K562 (cell line): ENCODE data around the gene LYPLA2. TPM values are rescaled to one million over a fixed set of nuclear protein-coding genes. Genes with fewer than 3 reads are reported as not detected.

ENCODE experiments used
- ARID1B ChIP-seq: fragments of 450-650 bp; IDR thresholded peaks from 2 replicates; pipeline ENCODE4 v1.6.1; 2016; ENCODE audit warnings: antibody characterized with exemption, mild to moderate bottlenecking, inconsistent platforms
- CCAR2 ChIP-seq: fragments of 200-400 bp; formaldehyde crosslinking; IDR thresholded peaks from 2 replicates; pipeline ENCODE4 v1.6.1; 2017; ENCODE audit warnings: mild to moderate bottlenecking, low read depth, low read length
- CEBPG ChIP-seq, 3 experiments: fragments of 200-800 bp in 1 of 3; sonication (Bioruptor generic) in 1 of 3; sonication (generic) in 1 of 3; formaldehyde crosslinking in 1 of 3; IDR thresholded peaks in 2 of 3; conservative IDR thresholded peaks in 1 of 3; 2 replicates each; pipeline versions ENCODE4 v1.6.1 to v1.8.0; 2016 to 2022; ENCODE audit warnings: missing compliant biosample characterization in 2 of 3, missing genetic modification characterization in 2 of 3, mild to moderate bottlenecking in 1 of 3, missing genetic modification reagents in 1 of 3
- HMG20B ChIP-seq: fragments of 250-450 bp; sonication (Bioruptor Pico); IDR thresholded peaks from 2 replicates; pipeline ENCODE4 v1.5.0; 2021; ENCODE audit warnings: mild to moderate bottlenecking
- KDM2B ChIP-seq: fragments of 250-450 bp; sonication (Bioruptor Pico); IDR thresholded peaks from 2 replicates; pipeline ENCODE4 v1.8.0; 2021; ENCODE audit warnings: mild to moderate bottlenecking, moderate library complexity
- NCOA2 ChIP-seq, 2 experiments: fragments of 450-650 bp; IDR thresholded peaks; 2 replicates each; pipeline ENCODE4 v1.6.1; 2018; ENCODE audit warnings: mild to moderate bottlenecking in 2 of 2, moderate library complexity in 1 of 2; ENCODE audit not compliant: partially characterized antibody in 2 of 2
- NFXL1 ChIP-seq: fragments of 450-650 bp; formaldehyde crosslinking; IDR thresholded peaks from 2 replicates; pipeline ENCODE4 v1.4.0; 2021; ENCODE audit warnings: mild to moderate bottlenecking
- PHTF2 ChIP-seq: fragments of 250-450 bp; sonication (Bioruptor Pico); IDR thresholded peaks from 2 replicates; pipeline ENCODE4 v1.5.0; 2021; ENCODE audit warnings: mild to moderate bottlenecking
- POLR2G ChIP-seq: fragments of 200-400 bp; formaldehyde crosslinking; IDR thresholded peaks from 2 replicates; pipeline ENCODE4 v1.6.1; 2017; ENCODE audit warnings: low read depth, mild to moderate bottlenecking, antibody characterized with exemption, low read length, moderate library complexity
- SMC3 ChIP-seq: conservative IDR thresholded peaks from 2 replicates; pipeline ENCODE4 v1.6.1; 2011; ENCODE audit warnings: low read depth, low read length, improper control_type of control experiment; ENCODE audit not compliant: insufficient read depth
- SREBF2 ChIP-seq: sonication (generic); formaldehyde crosslinking; IDR thresholded peaks from 2 replicates; pipeline ENCODE4 v1.4.0; 2020; ENCODE audit warnings: mild to moderate bottlenecking, missing genetic modification reagents
- STAT5B ChIP-seq: fragments of 250-450 bp; sonication (Bioruptor Pico); IDR thresholded peaks from 2 replicates; pipeline ENCODE4 v1.8.0; 2021; ENCODE audit warnings: mild to moderate bottlenecking, inconsistent platforms
- YY1 ChIP-seq, 3 experiments: IDR thresholded peaks; 2 replicates each; pipeline ENCODE4 v1.6.1; 2011; ENCODE audit warnings: low read length in 2 of 3, mild to moderate bottlenecking in 2 of 3, moderate library complexity in 2 of 3, borderline replicate concordance in 1 of 3, control low read depth in 1 of 3, low read depth in 1 of 3; ENCODE audit not compliant: insufficient read depth in 3 of 3, insufficient replicate concordance in 2 of 3, control insufficient read depth in 1 of 3, insufficient read length in 1 of 3; ENCODE audit errors: extremely low read depth in 1 of 3
- ZFPM2 ChIP-seq: fragments of 250-450 bp; sonication (Bioruptor Pico); IDR thresholded peaks from 2 replicates; pipeline ENCODE4 v1.5.1; 2022; ENCODE audit warnings: mild to moderate bottlenecking
- ZNF121 ChIP-seq: sonication (generic); formaldehyde crosslinking; conservative IDR thresholded peaks from 2 replicates; pipeline ENCODE4 v1.8.0; 2022; ENCODE audit warnings: missing genetic modification reagents
- ZNF444 ChIP-seq: fragments of 250-450 bp; sonication (Bioruptor Pico); IDR thresholded peaks from 2 replicates; pipeline ENCODE4 v1.4.0; 2020; ENCODE audit warnings: mild to moderate bottlenecking, moderate library complexity
- ZSCAN32 ChIP-seq: fragments of 450-650 bp; formaldehyde crosslinking; IDR thresholded peaks from 2 replicates; pipeline ENCODE4 v1.4.0; 2020; ENCODE audit warnings: mild to moderate bottlenecking, moderate library complexity
- polyA plus RNA-seq, 8 experiments: library from polyadenylated mRNA; depleted of rRNA in 4 of 8; stranded (reverse) in 5 of 8; unstranded in 3 of 8; fragments of >200 nt; fragmentation: Nextera tagmentation in 2 of 8; fragmentation: Illumina TruSeq in 1 of 8; extraction: Ambion mirVana in 2 of 8; extraction: Trizol in 1 of 8; gene quantifications; 2 replicates each; pipeline versions ENCODE4 v1.2.1 to v1.2.3, GENCODE V29; 2011 to 2014; ENCODE audit warnings: inconsistent platforms in 1 of 8, missing spikeins in 1 of 8
- total RNA-seq, 7 experiments: library from RNA; depleted of rRNA in 6 of 7; stranded (reverse); fragments of >200 nt in 6 of 7; fragmentation: Illumina TruSeq in 2 of 7; extraction: Trizol in 2 of 7; gene quantifications; 2 replicates each; pipeline versions ENCODE4 v1.2.1 to v1.2.3, GENCODE V29; 2011 to 2021; ENCODE audit warnings: low replicate concordance in 1 of 7
- TF ChIP-seq, protein P1 (sequence below): fragments of 250-450 bp; sonication (Bioruptor Pico); IDR thresholded peaks from 2 replicates; pipeline ENCODE4 v1.8.0; 2022; ENCODE audit warnings: inconsistent platforms
- TF ChIP-seq, protein P2 (sequence below), 3 experiments: IDR thresholded peaks in 2 of 3; conservative IDR thresholded peaks in 1 of 3; 2 replicates each; pipeline ENCODE4 v1.5.1; 2011 to 2012; ENCODE audit warnings: low read length in 3 of 3, mild to moderate bottlenecking in 3 of 3, control low read depth in 2 of 3, improper control_type of control experiment in 1 of 3, inconsistent platforms in 1 of 3, low read depth in 1 of 3, mixed read lengths in 1 of 3, moderate library complexity in 1 of 3; ENCODE audit not compliant: insufficient read depth in 2 of 3
- TF ChIP-seq, protein P3 (sequence below): fragments of 450-650 bp; formaldehyde crosslinking; IDR thresholded peaks from 2 replicates; pipeline ENCODE4 v1.4.0; 2022; ENCODE audit warnings: missing genetic modification characterization
- TF ChIP-seq, protein P4 (sequence below): sonication (generic); formaldehyde crosslinking; IDR thresholded peaks from 2 replicates; pipeline ENCODE4 v1.5.0; 2020; ENCODE audit warnings: missing genetic modification reagents

LYPLA2 gene
- total and polyA plus RNA-seq, 9 of the 15 experiments (the other 6 are each of a cell fraction or from before 2014, with no cell fraction given) = 3.9 to 128 (median 60.1) TPM

DNA sequence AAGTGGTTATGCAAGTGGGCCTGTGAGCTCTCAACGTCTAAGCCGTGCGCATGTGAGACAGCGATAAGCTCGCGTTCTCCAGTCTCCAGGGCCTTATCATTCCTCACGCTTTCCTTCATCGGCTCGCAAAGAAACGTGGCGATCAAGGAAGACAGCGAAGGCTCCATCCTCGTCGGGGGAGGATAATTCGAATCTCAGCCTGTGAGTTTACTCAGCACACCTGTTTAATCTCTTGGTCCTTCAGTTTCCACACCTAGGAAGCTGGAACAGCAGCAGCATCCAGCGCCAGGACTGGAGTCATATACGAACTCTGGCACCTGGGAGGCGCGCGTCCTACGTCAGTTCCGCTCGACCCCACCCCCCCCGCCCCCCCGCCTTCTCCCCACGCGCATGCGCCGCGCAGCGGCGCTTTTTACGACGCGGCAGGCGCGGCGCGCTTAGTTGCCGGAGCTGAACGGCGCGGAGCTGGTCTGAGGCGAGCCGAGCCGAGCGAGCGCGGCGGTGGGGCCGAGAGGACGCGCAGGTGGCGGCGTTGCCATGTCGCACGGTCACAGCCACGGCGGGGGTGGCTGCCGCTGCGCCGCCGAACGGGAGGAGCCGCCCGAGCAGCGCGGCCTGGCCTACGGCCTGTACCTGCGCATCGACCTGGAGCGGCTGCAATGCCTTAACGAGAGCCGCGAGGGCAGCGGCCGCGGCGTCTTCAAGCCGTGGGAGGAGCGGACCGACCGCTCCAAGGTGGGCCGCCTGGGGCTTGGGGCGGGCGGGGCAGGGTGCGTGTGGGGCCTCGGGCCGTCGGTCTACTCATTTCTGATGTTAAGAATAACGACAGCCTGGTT lies 12.7 kb upstream of the LYPLA2 start, which contains the start of gene PITHD1 (continued):
- no peak for TF ChIP-seq CCAR2
- TF ChIP-seq ZFPM2 (CRISPR knock-in tag) = no peak
- TF ChIP-seq CEBPG (CRISPR knock-in tag; IDR thresholded peaks at IDR 0.05) = no peak
- TF ChIP-seq CEBPG (tag; conservative IDR thresholded peaks at IDR 0.05 in 1 of 2, IDR thresholded peaks at IDR 0.05 in 1 of 2) = peak in 1 of 2 experiments; percentile 80; a peak in 2 of 4 replicates
- peak; percentile 78; the same call in 1 of the 2 replicates for TF ChIP-seq KDM2B (CRISPR knock-in tag)
- no peak for TF ChIP-seq NCOA2 (IDR thresholded peaks at IDR 0.05; ENCODE audit: partially characterized antibody in 2 of 2)
- TF ChIP-seq POLR2G = peak; percentile 96
- peak in 2 of 3 experiments; percentile 42 to 65 for TF ChIP-seq YY1 (IDR thresholded peaks at IDR 0.05; ENCODE audit: borderline replicate concordance in 1 of 3, control insufficient read depth in 1 of 3, extremely low read depth in 1 of 3, insufficient read depth in 3 of 3, insufficient read length in 1 of 3, insufficient replicate concordance in 2 of 3, low read depth in 1 of 3, low read length in 2 of 3)
- TF ChIP-seq ARID1B = peak; percentile 97
- TF ChIP-seq, protein P1, sequence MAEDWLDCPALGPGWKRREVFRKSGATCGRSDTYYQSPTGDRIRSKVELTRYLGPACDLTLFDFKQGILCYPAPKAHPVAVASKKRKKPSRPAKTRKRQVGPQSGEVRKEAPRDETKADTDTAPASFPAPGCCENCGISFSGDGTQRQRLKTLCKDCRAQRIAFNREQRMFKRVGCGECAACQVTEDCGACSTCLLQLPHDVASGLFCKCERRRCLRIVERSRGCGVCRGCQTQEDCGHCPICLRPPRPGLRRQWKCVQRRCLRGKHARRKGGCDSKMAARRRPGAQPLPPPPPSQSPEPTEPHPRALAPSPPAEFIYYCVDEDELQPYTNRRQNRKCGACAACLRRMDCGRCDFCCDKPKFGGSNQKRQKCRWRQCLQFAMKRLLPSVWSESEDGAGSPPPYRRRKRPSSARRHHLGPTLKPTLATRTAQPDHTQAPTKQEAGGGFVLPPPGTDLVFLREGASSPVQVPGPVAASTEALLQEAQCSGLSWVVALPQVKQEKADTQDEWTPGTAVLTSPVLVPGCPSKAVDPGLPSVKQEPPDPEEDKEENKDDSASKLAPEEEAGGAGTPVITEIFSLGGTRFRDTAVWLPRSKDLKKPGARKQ (CRISPR knock-in tag) = no peak
- TF ChIP-seq, protein P2, sequence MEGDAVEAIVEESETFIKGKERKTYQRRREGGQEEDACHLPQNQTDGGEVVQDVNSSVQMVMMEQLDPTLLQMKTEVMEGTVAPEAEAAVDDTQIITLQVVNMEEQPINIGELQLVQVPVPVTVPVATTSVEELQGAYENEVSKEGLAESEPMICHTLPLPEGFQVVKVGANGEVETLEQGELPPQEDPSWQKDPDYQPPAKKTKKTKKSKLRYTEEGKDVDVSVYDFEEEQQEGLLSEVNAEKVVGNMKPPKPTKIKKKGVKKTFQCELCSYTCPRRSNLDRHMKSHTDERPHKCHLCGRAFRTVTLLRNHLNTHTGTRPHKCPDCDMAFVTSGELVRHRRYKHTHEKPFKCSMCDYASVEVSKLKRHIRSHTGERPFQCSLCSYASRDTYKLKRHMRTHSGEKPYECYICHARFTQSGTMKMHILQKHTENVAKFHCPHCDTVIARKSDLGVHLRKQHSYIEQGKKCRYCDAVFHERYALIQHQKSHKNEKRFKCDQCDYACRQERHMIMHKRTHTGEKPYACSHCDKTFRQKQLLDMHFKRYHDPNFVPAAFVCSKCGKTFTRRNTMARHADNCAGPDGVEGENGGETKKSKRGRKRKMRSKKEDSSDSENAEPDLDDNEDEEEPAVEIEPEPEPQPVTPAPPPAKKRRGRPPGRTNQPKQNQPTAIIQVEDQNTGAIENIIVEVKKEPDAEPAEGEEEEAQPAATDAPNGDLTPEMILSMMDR (IDR thresholded peaks at IDR 0.05 in 2 of 3, conservative IDR thresholded peaks at IDR 0.05 in 1 of 3; ENCODE audit: insufficient read depth in 2 of 3, low read depth in 1 of 3, low read length in 3 of 3) = peak in 1 of 3 experiments; percentile 2; a peak in 1 of 6 replicates
- TF ChIP-seq STAT5B (CRISPR knock-in tag) = no peak
- TF ChIP-seq SREBF2 (CRISPR knock-in tag) = no peak
- TF ChIP-seq PHTF2 (CRISPR knock-in tag) = no peak
- TF ChIP-seq, protein P3, sequence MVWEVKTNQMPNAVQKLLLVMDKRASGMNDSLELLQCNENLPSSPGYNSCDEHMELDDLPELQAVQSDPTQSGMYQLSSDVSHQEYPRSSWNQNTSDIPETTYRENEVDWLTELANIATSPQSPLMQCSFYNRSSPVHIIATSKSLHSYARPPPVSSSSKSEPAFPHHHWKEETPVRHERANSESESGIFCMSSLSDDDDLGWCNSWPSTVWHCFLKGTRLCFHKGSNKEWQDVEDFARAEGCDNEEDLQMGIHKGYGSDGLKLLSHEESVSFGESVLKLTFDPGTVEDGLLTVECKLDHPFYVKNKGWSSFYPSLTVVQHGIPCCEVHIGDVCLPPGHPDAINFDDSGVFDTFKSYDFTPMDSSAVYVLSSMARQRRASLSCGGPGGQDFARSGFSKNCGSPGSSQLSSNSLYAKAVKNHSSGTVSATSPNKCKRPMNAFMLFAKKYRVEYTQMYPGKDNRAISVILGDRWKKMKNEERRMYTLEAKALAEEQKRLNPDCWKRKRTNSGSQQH (CRISPR knock-in tag) = no peak
- no peak for TF ChIP-seq NFXL1
- TF ChIP-seq ZSCAN32 (CRISPR knock-in tag) = no peak
- no peak for TF ChIP-seq SMC3
- TF ChIP-seq, protein P4, sequence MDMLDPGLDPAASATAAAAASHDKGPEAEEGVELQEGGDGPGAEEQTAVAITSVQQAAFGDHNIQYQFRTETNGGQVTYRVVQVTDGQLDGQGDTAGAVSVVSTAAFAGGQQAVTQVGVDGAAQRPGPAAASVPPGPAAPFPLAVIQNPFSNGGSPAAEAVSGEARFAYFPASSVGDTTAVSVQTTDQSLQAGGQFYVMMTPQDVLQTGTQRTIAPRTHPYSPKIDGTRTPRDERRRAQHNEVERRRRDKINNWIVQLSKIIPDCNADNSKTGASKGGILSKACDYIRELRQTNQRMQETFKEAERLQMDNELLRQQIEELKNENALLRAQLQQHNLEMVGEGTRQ (CRISPR knock-in tag) = no peak
- TF ChIP-seq ZNF121 (CRISPR knock-in tag) = no peak
- no peak for TF ChIP-seq HMG20B (CRISPR knock-in tag)
- TF ChIP-seq ZNF444 = no peak
